Measurements from ENCODE around the gene BRIP1. TPM values are rescaled to one million over a fixed set of nuclear protein-coding genes. Genes with fewer than 3 reads are reported as not detected.
"Not testable (repeated sequence)": the region's sequence is repeated elsewhere in the genome, so short reads cannot be mapped to it uniquely, and the experiment has no call there.

Gene BRIP1
- total and polyA plus RNA-seq, 10 of the 15 experiments (the other 5 are each of a cell fraction or from before 2014, with no cell fraction given) = 4.0 to 24.2 (median 12.8) TPM

DNA sequence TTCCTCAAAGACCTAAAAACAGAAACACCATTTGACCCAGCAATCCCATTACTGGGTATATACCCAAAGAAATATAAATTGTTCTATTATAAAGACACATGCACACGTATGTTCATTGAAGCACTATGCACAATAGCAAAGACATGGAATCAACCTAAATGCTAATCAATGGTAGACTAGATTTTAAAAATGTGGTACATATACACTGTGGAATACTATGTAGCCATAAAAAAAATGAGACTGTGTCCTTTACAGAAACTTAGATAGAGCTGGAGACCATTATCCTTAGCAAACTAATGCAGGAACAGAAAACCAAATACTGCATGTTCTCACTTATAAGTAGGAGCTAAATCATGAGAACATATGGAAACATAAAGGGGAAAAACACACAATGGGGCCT, 36.5 kb downstream of the BRIP1 start:
- H3K4me3 ChIP-seq; RAD21 ChIA-PET (ENCODE audit: unreplicated experiment); H3K4me2 ChIP-seq (ENCODE audit: control insufficient read depth, insufficient read depth); BruUV-seq (replicated peaks); H3K9me3 ChIP-seq (replicated peaks; ENCODE audit: control insufficient read depth, insufficient read depth, low read length); FAIRE-seq; H3K79me2 ChIP-seq (ENCODE audit: control insufficient read depth, insufficient read depth, low read length); POLR2A ChIA-PET; DNase-seq (ENCODE audit: low read depth, low spot score); H3K4me1 ChIP-seq (ENCODE audit: control insufficient read depth, insufficient read depth, low read length); H4K20me1 ChIP-seq (ENCODE audit: control insufficient read depth, insufficient read depth); in situ Hi-C loops (cut with MboI); H3K27me3 ChIP-seq (replicated peaks in 1 of 2; ENCODE audit: control insufficient read depth in 2 of 2, insufficient read depth in 2 of 2, low read length in 1 of 2); H3K27ac ChIP-seq (ENCODE audit: control insufficient read depth, insufficient read depth); H3K36me3 ChIP-seq (ENCODE audit: control insufficient read depth in 2 of 2, insufficient read depth in 2 of 2, low read length in 1 of 2); H2AFZ ChIP-seq (ENCODE audit: control insufficient read depth, low read depth, low read length); ATAC-seq; intact Hi-C loops (cut with micrococcal nuclease; ENCODE audit: unreplicated experiment); H3K9ac ChIP-seq (ENCODE audit: control insufficient read depth, insufficient read depth, low read length): not testable (repeated sequence)
- ChIA-PET SMC1A (ENCODE audit: uncharacterized antibody, unreplicated experiment) (interaction anchor here (1.5 kb wide), 1 partner anchor 11 kb away, joined by 4 read pairs; no protein-coding TSS in a partner anchor), CTCF (interaction anchor here (1.7 kb wide), 1 partner anchor 10 kb away, joined by 5 read pairs; no protein-coding TSS in a partner anchor)
- WGBS (ENCODE audit: insufficient coverage, insufficient replicate concordance, low lambda C conversion rate, missing lambda C conversion rate) = 100% methylated on average over 1 of the region's 1 CpG
- TF ChIP-seq ETV6 (conservative IDR thresholded peaks at IDR 0.05 in 1 of 2, IDR thresholded peaks at IDR 0.05 in 1 of 2; ENCODE audit: borderline replicate concordance in 1 of 2, low read depth in 1 of 2) = peak in 1 of 2 experiments; percentile 14; a peak in 1 of 4 replicates

- H3K4me2 ChIP-seq (ENCODE audit: control insufficient read depth, insufficient read depth); H4K20me1 ChIP-seq (ENCODE audit: control insufficient read depth, insufficient read depth); BruUV-seq (replicated peaks); ATAC-seq; H3K27me3 ChIP-seq (replicated peaks in 1 of 2; ENCODE audit: control insufficient read depth in 2 of 2, insufficient read depth in 2 of 2, low read length in 1 of 2); RAD21 ChIA-PET (ENCODE audit: unreplicated experiment); H2AFZ ChIP-seq (ENCODE audit: control insufficient read depth, low read depth, low read length); H3K27ac ChIP-seq (ENCODE audit: control insufficient read depth, insufficient read depth); in situ Hi-C loops (cut with MboI); H3K9ac ChIP-seq (ENCODE audit: control insufficient read depth, insufficient read depth, low read length); intact Hi-C loops (cut with micrococcal nuclease; ENCODE audit: unreplicated experiment); H3K79me2 ChIP-seq (ENCODE audit: control insufficient read depth, insufficient read depth, low read length); H3K36me3 ChIP-seq (ENCODE audit: control insufficient read depth in 2 of 2, insufficient read depth in 2 of 2, low read length in 1 of 2); DNase-seq (ENCODE audit: low read depth, low spot score); FAIRE-seq; H3K4me3 ChIP-seq; H3K4me1 ChIP-seq (ENCODE audit: control insufficient read depth, insufficient read depth, low read length); H3K9me3 ChIP-seq (replicated peaks; ENCODE audit: control insufficient read depth, insufficient read depth, low read length): not testable (repeated sequence)
- SMC1A ChIA-PET (ENCODE audit: uncharacterized antibody, unreplicated experiment) = interaction anchor here (1.5 kb wide), 1 partner anchor 11 kb away, joined by 4 read pairs; no protein-coding TSS in a partner anchor
- TF ChIP-seq ETV6 (conservative IDR thresholded peaks at IDR 0.05 in 1 of 2, IDR thresholded peaks at IDR 0.05 in 1 of 2; ENCODE audit: borderline replicate concordance in 1 of 2, low read depth in 1 of 2) (peak in 1 of 2 experiments; percentile 55; a peak in 1 of 4 replicates), NFXL1 (IDR thresholded peaks at IDR 0.05; ENCODE audit: borderline replicate concordance) (peak; percentile 67; the same call in 1 of the 2 replicates)
- 90% methylated on average over 2 of the region's 2 CpGs for WGBS (ENCODE audit: insufficient coverage, insufficient replicate concordance, low lambda C conversion rate, missing lambda C conversion rate)
- CTCF ChIA-PET = interaction anchor here (1.7 kb wide), 1 partner anchor 11 kb away, joined by 5 read pairs; no protein-coding TSS in a partner anchor
- POLR2A ChIA-PET = interaction anchor here (0.7 kb wide), 1 partner anchor 34 kb away, joined by 3 read pairs; no protein-coding TSS in a partner anchor
Observed at GRCh38 chr17:61826198-61826597, 37.1 kb downstream of the BRIP1 start.
